Measurements from ENCODE around the gene PFDN2.

DNA sequence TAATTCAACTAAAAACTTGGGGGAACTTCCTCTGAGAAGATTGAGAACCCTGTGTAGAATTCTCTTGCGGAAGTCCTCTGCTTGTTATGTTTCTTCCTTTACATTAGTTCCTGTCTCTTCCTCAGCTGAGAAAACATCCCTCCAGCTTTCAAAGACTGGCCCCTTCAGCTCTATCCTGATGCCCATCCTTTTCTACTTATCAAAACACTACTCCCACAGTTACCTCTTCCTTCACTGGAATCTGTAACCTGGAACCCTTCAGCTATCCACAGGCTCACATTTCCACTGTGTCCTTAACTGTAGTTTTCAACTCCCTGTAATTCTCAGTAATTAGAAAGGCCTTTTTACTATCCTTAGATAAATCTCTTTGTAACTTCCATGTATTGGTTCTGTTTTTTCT is 20.6 kb upstream of the PFDN2 start:
- TF ChIP-seq, protein P1, sequence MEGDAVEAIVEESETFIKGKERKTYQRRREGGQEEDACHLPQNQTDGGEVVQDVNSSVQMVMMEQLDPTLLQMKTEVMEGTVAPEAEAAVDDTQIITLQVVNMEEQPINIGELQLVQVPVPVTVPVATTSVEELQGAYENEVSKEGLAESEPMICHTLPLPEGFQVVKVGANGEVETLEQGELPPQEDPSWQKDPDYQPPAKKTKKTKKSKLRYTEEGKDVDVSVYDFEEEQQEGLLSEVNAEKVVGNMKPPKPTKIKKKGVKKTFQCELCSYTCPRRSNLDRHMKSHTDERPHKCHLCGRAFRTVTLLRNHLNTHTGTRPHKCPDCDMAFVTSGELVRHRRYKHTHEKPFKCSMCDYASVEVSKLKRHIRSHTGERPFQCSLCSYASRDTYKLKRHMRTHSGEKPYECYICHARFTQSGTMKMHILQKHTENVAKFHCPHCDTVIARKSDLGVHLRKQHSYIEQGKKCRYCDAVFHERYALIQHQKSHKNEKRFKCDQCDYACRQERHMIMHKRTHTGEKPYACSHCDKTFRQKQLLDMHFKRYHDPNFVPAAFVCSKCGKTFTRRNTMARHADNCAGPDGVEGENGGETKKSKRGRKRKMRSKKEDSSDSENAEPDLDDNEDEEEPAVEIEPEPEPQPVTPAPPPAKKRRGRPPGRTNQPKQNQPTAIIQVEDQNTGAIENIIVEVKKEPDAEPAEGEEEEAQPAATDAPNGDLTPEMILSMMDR (IDR thresholded peaks at IDR 0.05) = no peak
- TF ChIP-seq POLR2AphosphoS5 (IDR thresholded peaks at IDR 0.05) = no peak
